NCI-H146 (cell line): ENCODE results near the gene EDC3.
"Not testable (repeated sequence)": the region's sequence is repeated elsewhere in the genome, so short reads cannot be mapped to it uniquely, and the experiment has no call there.

Experiments
- DNase-seq: peaks from one replicate; lab custom pipeline; 2025; lab: John Stamatoyannopoulos, UW

Gene EDC3

DNA sequence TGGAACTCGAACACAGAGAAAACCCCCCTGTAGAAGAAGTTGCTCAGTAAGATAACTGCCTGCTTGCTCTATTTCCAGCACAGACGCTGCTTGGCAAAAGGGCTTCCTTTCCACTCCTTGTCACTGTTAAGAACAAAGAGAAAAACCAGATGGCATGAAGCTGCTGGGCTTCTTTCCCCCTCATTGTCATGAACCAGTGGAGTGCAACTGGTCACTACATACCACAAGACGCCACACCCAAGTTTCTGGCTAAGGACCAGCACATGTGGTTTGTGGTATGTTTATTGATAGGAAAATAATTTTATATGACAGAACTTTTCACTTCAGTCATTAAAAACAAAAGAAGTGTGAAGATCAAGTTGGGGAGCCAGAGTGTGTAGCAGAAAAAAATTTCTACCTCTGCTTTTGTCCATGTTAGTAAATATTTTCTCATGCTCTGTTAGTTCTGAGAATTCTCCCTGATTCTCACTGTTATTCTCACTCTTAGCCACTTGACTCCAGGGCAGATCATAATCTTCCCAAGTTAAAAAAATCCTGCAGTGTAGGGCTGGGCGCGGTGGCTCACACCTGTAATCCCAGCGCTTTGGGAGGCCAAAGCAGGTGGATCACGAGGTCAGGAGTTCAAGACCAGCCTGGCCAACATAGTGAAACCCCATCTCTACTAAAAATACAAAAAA lies 42.3 kb downstream of the EDC3 start:
- DNase-seq: no peak

DNA sequence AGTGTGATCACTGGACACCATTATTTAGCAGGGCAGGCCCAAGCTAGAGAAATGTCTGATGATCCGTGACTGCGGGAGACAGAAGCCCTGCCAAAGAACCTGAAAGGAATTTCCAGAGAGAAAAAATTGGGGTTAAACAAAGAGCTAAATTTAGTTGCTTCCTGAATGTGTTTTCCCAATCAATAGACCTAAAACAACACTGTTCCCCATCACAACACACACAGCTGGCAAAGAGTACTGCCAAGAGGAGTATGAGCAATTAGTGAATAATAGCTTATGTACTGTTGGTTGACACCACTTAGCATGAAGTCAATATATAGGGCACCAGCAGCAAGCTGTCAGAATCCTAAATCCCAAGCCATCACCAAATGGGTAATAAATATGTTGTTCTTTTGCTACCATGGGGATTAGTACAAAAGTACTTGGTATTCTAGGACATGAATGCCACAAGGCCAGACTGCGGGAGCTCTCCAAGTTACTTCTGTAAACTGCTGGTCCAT lies 44.5 kb downstream of the EDC3 start:
- DNase-seq: peak; percentile 91

DNA sequence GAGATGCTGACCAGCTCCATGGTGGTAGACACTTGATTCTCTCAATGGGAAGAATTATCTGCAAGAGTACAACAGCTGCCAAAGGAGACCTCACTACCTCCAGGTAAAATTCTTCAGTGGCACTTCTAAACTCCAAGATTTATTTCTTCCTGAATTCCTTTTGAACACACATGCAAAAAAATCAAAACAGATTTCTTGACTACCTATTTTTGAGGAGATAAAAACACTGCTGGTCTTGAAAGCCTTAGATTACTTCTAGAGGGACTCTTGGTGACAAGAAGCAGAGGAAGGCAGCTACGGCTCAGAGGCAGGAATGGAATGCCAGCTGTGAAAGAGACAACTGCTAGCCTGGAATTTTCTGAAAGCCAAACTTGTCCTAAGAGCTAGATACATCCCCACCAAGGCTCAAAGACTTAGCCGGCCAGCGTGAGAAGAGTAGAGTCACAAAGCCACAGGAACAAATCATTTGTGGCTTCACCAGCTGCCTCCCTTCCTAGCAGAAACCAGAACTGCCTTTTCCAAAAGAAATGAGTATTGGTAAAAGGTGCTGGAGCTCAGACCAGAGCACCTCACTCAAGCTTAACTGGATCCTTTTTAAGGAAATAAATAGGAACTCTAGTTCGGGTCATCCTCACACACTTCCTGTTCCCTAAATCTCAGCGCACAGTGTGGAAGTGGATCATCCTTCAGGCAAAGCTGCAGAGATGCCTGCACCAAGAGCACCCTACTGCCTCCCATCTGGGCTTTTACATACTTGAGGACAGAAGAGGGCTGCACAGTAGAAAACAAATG lies 47.6 kb downstream of the EDC3 start:
- DNase-seq: no peak

DNA sequence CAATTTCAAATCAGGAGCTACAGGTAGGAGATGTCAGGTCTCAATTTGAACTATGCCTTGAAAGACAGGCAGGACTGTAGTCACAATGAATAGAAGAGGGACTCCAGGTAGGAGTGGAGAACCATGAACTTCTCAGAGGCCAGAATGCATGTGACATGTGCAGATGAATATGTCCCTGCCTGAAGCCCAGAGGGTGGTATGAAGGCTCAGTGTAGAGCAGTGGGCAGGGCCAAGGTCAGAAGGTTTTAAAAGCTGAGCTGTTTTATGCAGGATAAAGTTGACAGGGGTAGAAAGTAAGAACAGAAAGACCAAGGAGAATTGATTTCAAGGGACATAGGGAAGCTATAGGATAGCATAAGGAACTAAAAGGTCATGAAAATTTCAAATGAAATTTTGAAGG lies 49.3 kb downstream of the EDC3 start:
- DNase-seq: no peak

DNA sequence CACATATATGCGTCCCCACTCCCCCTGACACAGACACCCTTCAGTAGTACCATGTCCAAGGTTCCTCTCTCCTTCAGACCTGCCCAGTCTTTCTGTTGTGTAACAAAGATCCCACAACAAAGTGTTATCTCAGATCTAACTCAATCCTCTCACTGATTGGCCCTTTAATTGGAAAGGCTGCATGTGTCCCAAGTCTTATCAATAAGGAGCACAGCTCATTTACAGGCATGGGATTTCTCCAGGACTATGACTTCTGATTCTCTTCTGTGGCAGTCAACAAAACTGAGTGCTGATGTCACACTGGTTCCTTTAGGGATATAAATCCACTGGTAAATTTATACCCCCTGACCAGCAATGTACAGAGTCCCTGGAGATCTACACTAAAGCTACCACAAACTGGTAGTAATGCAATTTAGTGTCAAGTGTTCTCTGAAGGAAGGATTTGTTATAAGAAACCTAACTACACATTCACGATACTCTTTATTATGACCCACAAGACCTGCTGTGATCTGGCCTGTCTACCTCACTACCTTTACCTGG lies 52.1 kb downstream of the EDC3 start:
- DNase-seq: no peak

DNA sequence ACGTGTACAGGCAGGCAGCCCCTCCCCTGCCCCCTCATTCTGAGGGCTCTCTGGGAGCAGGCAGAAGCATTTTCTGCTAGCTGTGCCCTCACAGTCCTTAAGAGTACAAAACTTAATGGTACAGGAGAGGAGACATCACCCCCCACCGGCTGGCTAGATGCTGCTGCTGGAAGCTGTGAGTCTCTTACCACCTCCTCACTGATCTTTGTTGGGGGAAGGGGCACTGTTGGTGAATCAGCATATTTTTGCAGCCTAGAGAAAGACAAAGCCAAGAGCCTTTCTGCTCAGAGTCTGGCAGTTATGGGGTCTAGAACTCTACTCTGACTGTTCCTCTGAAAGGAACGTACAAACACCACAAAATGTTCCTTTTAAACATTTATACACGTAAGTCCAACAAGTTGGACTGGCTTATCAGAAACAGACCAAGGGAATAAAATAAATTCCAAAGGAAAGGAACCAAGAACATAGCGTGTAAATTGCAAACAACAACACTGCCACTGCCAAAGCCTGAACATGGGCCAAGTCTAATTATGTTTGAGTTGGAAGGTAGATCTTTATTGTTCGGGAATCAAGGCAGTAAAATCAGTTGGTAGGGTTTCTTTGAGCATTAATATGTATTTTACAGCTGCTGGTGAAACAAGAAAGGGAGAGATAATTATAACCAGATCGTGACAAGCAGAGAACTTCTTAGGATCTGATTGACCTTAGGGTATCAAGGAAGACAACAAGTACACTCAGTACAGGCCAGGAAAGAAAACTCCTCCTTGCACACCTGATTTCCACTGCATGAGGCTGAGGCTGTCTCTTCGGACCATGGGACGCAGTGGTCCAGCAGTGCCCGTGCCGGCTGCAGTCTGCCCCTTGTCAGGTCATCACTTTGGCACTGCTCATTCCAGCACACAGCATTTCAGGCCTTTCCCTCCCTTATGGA lies 52.8 kb downstream of the EDC3 start:
- DNase-seq: peak; percentile 13

DNA sequence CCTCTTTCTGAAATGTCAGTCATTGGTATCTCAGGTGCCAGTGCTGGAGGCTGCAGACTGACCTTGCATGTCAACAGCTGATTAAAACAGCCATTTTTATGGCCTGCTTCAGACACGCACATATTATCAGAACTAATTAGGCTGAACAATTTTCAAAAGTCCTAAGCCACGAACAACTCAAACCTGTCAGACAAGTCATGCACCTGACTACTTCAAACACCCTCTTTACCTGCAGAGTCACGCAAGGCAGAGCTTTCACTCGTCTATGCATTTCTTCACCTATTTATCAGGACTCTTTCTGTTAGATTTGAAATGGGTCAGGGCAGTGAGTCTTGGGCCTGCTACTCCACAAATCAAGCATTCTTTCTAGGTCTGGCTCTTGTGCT lies 53.5 kb downstream of the EDC3 start:
- DNase-seq: peak; percentile 15

DNA sequence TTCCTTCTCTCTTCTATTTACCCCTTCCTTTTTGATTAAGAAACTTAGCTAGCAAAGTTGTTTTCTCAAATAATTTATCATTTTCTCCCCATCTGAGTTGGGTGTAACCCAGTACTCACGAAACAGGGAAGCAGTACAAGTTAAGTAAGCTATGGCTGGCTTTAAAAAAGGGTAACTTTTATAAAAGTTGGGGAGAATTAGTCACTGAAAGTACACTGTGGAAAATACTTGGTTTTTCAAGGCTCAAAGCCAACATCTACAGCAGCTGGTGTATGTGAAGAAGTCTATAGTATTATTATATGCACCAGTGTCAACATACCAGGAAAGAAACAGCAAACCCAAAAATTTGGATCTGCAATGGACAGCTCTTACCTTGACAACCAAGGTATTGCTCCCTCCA lies 54.7 kb downstream of the EDC3 start:
- no peak for DNase-seq

DNA sequence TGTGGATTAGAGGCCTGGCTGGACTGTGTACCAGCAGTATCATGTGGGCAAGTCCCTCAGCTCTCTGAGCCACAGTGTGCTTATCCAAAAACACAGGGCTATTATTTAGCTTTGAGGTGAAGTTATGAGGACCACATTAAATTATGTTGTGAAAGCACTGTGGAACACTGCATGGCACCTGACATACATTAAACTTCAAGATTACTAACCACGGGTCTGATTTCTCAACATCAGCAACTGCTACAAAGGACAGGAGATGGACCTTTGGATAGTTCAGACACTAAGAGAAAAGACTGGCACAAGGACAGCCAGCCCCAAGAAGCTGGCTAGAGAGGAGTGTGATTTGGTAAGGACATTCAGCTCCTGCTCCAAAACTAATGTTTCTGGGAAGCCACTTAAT lies 58.8 kb downstream of the EDC3 start:
- DNase-seq: no peak

DNA sequence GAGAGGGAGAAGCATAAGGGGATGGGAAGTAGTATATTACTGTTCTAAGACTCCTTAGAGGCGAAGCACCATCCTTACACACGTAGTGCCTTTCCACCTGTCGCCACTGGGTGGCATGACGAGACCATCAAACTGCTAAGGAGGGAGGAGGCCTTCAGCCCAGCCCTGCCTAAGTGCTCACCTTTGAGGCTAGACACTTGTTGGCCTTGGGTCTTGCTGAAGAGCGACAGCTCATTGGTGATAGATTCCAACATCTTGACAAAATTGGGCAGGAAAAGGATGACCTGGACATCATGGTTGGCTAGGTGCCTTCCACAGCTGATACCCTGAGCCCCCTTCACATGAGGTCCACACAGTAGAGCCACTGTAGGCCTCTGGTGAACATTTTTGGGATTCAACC lies 60.6 kb downstream of the EDC3 start:
- peak; percentile 40 for DNase-seq

DNA sequence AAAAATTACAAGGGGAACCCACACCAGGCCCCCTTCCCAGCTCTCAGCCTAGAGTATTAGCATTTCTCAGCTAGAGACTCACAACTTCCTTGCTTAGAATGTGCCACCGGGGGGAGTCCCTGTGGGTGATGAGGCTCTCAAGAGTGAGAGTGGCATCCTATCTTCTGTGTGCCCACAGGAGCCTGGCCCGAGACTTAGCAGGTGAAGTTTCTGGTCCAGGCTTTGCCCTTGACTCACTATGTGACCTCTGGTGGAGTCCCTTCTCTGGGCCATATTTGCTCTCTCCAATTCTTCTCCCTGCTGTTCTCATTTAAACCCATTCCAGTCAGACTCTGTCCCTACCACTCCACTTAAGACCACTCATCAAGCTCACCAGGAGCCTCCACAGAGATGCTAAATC lies 62.0 kb downstream of the EDC3 start:
- no peak for DNase-seq

DNA sequence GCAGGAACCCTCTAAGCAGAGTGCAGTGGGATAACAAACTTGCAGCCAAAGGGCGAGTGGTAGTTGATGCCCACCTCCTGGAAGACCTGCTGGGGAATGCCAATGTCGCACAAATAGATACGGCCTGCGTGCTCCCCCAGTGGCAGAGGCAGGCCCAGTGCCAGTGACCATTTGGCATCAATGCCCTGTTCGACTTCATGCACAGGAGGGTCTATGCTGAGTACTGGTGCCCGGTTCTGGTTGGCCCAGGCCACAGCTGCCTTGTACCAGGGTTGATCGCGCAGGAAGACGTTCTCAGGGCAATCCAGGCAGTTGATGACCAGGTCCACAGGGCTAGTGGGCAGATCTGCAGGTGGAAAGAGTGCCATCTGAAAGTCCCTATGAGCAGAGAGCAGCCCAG lies 63.2 kb downstream of the EDC3 start:
- DNase-seq: no peak

DNA sequence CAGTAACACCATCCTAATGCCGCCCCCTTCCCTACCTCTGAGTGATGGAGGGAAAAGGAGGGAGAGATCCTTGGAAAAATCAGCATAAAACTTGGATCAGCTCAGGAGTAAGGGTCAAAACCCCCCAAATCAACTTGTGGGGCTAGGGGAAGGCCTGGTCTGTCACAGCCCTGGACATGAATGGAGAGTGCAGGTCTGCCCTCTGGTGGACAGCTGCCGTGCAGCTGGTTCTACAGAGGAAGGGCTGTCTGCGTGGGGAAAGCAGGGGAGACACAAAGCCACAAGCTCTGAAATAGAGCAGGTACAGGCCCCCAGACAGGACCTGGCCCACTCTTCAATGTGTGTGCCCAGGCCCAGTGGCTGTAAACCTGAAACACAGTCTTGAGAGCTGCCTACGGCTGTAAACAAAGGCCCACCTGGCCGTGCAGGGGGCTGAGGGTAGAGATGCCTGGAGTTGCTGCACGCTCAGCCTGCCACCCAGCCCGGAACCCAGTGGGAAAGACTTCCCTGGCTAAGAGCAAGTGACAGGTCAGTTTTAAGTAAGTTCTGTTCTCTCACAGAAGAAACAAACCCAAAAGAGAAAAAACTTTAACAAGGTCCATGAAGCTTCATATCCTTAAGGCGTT lies 63.8 kb downstream of the EDC3 start:
- peak; percentile 13 for DNase-seq

DNA sequence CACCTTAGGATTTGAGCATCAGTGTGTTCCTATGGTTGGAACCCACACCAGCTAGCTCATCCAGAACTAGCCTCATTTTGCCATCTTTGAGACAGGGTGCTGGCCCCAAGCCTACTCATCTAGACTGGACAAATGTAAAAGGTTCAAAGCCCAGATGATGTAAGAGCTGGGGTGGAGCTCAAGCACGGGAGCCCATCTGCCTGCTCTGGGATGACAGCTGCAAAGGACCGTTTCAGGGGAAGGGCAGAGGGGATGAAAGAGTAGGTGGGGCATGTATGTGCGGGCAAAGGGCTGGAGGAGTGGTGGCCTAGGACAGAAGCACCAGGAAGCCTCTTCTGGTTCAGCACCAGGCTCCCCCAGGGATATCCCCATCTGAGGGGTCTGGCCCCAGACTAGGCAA lies 64.4 kb downstream of the EDC3 start:
- no peak for DNase-seq

DNA sequence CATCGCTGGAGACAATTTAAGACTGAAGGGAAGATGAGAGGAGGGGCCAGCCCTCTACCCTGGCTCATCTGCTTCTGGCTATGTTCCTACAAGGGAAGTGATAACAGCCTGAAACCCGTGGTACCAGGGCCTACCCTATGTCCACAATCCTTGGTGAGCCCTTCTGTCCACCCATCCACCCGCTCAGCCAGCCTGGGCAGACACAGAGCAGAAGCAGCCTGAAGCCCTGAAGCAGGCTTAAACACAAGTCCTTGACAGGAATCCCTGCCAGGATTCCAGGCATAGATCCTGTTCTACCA lies 64.8 kb downstream of the EDC3 start:
- DNase-seq: no peak

DNA sequence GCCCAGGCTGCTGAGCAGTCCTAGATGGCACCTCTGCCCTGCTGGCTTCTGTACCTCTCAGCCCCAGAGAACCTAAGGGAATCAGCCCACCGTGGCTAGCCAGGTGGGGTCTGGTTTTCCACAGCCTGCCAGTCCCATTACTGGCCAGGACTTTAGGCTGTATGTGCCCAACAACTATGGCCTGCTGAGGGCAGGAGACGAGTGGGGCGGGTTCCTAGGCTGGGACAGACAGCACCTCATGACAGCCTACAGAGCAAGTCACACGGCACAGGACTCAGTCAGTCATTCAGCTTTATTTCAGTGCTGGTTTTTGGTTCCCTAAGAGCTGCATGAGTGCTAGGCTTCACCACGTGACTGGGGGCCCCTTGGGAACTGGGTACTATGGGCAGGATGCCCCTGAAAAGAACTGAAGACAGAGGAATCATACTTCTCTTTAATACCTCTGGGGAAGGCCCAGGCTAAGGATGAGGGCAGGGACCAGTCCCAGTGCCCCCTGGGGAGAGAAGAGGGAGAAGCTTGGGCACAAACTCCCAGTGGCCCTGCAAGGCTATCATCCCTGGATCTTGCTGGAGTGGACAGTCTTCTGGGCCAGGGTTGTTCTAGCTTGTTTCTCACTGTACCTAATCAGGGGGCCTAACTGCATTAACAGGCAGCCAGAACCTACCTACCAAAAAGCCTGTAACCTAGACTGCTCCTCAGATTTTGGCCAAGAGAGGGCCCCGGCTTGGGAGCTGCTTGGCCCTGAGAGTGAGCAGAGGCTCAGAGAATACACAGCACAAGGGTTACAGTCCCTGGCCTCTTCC lies 65.3 kb downstream of the EDC3 start:
- no peak for DNase-seq

DNA sequence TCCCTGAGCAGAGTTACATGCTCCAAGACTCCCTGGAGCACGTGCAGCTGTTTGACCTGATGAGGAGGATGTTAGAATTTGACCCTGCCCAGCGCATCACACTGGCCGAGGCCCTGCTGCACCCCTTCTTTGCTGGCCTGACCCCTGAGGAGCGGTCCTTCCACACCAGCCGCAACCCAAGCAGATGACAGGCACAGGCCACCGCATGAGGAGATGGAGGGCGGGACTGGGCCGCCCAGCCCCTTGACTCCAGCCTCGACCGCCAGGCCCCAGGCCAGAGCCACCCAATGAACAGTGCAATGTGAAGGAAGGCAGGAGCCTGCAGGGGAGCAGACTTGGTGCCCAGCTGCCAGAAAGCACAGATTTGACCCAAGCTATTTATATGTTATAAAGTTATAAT lies 66.1 kb downstream of the EDC3 start:
- not testable (repeated sequence) for DNase-seq

DNA sequence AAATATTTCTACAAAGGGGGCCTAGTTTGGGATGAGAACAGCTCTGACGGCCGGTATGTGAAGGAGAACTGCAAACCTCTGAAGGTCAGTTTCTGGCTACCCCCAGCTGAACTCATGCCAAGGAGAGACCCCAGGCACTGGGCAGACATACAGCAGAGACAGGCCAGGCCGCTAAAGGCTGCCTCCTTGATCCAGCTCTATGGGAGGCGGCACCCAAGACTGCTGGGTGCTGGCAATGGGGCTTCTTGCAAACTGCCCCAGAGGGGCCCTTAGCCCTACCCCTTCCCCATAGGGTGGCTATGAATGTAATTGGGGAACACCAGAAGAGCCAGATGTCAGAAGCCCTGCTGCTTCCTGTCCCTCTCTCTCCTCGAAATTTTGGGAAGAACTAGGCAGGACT lies 66.9 kb downstream of the EDC3 start:
- no peak for DNase-seq

DNA sequence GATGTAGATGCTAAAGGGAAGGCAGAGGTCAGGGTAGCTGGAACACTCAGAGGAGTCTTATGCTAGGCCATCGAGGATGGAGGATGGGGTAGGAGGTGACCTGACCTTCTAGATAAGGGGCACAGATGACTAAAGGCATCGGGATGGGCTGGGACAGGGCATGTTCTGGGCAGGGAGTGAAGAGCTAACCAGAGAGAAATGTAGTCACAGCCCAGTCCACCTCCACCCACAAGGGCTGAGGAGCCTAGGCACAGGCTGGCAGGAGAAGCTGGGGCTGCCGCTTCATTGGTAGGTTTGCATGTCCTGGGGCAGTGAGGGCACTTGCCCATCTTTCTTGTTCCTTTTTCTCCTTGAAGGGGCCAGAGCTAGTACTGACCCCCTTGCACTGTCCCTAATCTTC lies 67.6 kb downstream of the EDC3 start:
- DNase-seq: no peak

DNA sequence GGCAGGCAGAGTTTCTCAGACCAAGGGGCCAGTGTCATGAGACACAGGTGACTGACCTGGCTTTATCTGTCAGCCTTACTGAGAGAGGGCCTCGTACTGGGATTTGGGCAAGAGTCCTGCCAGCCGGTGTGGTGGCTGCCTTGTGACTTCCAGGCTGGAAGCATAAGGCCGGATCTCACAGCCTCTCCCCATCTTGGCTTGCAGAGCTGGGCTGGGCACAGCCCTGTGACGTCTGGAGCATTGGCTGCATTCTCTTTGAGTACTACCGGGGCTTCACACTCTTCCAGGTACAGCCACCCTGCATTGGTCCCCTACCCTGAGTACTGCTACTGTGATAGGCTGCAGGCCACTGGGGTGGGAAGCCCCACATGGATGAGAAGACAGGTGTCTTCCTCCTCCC lies 68.1 kb downstream of the EDC3 start:
- DNase-seq: no peak
